ENCODE results near the gene APMAP. TPM values are rescaled to one million over a fixed set of nuclear protein-coding genes. Genes with fewer than 3 reads are reported as not detected.

Gene APMAP
- total RNA-seq, 2 donors from 2014 or later = 38.4 to 44.0 TPM

- H3K36me3 ChIP-seq = peaks cover 56% of the 10 kb centered on the region
- TF ChIP-seq CTCF (IDR thresholded peaks at IDR 0.05) = no peak
Observed at GRCh38 chr20:24969186-24970029, 23.1 kb downstream of the APMAP start.

GRCh38 chr20:24968278-24968800, 24.2 kb downstream of the APMAP start:
- ATAC-seq (ENCODE audit: insufficient number of reproducible peaks, low FRiP score, low read depth) (no peak), DNase-seq (ENCODE audit: low spot score) (no peak)
- Histone ChIP-seq H3K9me3 (no peaks in the 10 kb centered on the region), H3K27me3 (replicated peaks; ENCODE audit: insufficient read depth) (no peaks in the 10 kb centered on the region), H3K27ac (no peak overlapping the region), H3K4me3 (no peak overlapping the region), H3K4me1 (ENCODE audit: control insufficient read depth in 1 of 2, low read depth in 2 of 2) (no peaks in the 10 kb centered on the region), H3K36me3 (peaks cover 60% of the 10 kb centered on the region)
- TF ChIP-seq CTCF (IDR thresholded peaks at IDR 0.05) = no peak

More at GRCh38 chr20:24969186-24970029, 23.1 kb downstream of the APMAP start:
- Histone ChIP-seq H3K27ac (no peak overlapping the region), H3K4me1 (ENCODE audit: control insufficient read depth in 1 of 2, low read depth in 2 of 2) (no peaks in the 10 kb centered on the region), H3K4me3 (no peak overlapping the region), H3K9me3 (no peaks in the 10 kb centered on the region), H3K27me3 (replicated peaks; ENCODE audit: insufficient read depth) (no peaks in the 10 kb centered on the region)
- DNase-seq (ENCODE audit: low spot score) (no peak), ATAC-seq (ENCODE audit: insufficient number of reproducible peaks, low FRiP score, low read depth) (no peak)

- no peaks in the 10 kb centered on the region for H3K9me3 ChIP-seq
- no peak for ATAC-seq (ENCODE audit: insufficient number of reproducible peaks, low FRiP score, low read depth)
- H3K27me3 ChIP-seq (replicated peaks; ENCODE audit: insufficient read depth) = no peaks in the 10 kb centered on the region
- no peak for TF ChIP-seq CTCF (IDR thresholded peaks at IDR 0.05)
- no peak overlapping the region for H3K27ac ChIP-seq
- H3K4me3 ChIP-seq = no peak overlapping the region
- peaks cover 59% of the 10 kb centered on the region for H3K36me3 ChIP-seq
- no peak for DNase-seq (ENCODE audit: low spot score)
- H3K4me1 ChIP-seq (ENCODE audit: control insufficient read depth in 1 of 2, low read depth in 2 of 2) = no peaks in the 10 kb centered on the region
Observed at GRCh38 chr20:24966317-24967012, 26.1 kb downstream of the APMAP start.

GRCh38 chr20:24965065-24965919, 27.3 kb downstream of the APMAP start:
- peaks cover 61% of the 10 kb centered on the region for H3K36me3 ChIP-seq
- H3K27me3 ChIP-seq (replicated peaks; ENCODE audit: insufficient read depth) = no peaks in the 10 kb centered on the region
- ATAC-seq (ENCODE audit: insufficient number of reproducible peaks, low FRiP score, low read depth) = no peak
- H3K4me3 ChIP-seq = no peak overlapping the region
- H3K27ac ChIP-seq = no peak overlapping the region
- no peak for DNase-seq (ENCODE audit: low spot score)
- TF ChIP-seq CTCF (IDR thresholded peaks at IDR 0.05) = no peak
- no peaks in the 10 kb centered on the region for H3K9me3 ChIP-seq
- H3K4me1 ChIP-seq (ENCODE audit: control insufficient read depth in 1 of 2, low read depth in 2 of 2) = no peaks in the 10 kb centered on the region
